Tibial artery (tissue), 4 donors: ENCODE results near the gene PEAR1.

Experiments
- DNase-seq, 2 donors: peaks; one replicate each; pipeline ENCODE4 v3.0.0-alpha.2; 2019
- H3K27ac ChIP-seq, 2 donors: fragments of 200-600 bp; sonication (generic) in 1 of 2; 1 replicate in 1 of 2; 2 replicates in 1 of 2; pipeline ENCODE4 v1.5.1; 2018 to 2019; ENCODE audit warnings: mild to moderate bottlenecking in 1 of 2
- H3K27me3 ChIP-seq, 2 donors: fragments of 200-600 bp; sonication (generic) in 1 of 2; one replicate each; pipeline versions ENCODE4 v1.5.1 to v1.6.0; 2016 to 2019
- H3K36me3 ChIP-seq, 3 donors: fragments of 200-600 bp; sonication (generic) in 2 of 3; one replicate each; pipeline ENCODE4 v1.5.1; 2016 to 2019; ENCODE audit warnings: mild to moderate bottlenecking in 2 of 3
- H3K4me1 ChIP-seq, 4 donors: fragments of 200-600 bp; sonication (generic) in 2 of 4; 1 replicate in 3 of 4; 2 replicates in 1 of 4; pipeline ENCODE4 v1.5.1; 2016 to 2019
- H3K4me3 ChIP-seq, 2 donors: fragments of 200-600 bp; sonication (generic) in 1 of 2; 1 replicate in 1 of 2; 2 replicates in 1 of 2; pipeline ENCODE4 v1.5.1; 2018 to 2019; ENCODE audit warnings: mild to moderate bottlenecking in 2 of 2
- H3K9me3 ChIP-seq, 3 donors: fragments of 200-600 bp; sonication (generic) in 1 of 3; one replicate each; pipeline ENCODE4 v1.5.1; 2016 to 2019
- CTCF ChIP-seq, 2 experiments: fragments of 200-600 bp in 1 of 2; fragments of 450-650 bp in 1 of 2; IDR thresholded peaks; one replicate each; pipeline ENCODE4 v1.5.1; 2017 to 2019; ENCODE audit warnings: antibody characterized with exemption in 2 of 2, mild to moderate bottlenecking in 1 of 2, moderate library complexity in 1 of 2
- intact Hi-C: fragments of 100-400 bp; cut with DNase I; formaldehyde crosslinking; loops from one replicate; pipeline ENCODE4 v1.15.0; 2023; ENCODE audit warnings: low total_unique reads

Gene PEAR1

GRCh38 chr1:156956333-156956732 lies 62.8 kb downstream of the PEAR1 start:
- DNase-seq: no peak
- Histone ChIP-seq H3K9me3 (no peaks in the 10 kb centered on the region), H3K27me3 (no peaks in the 10 kb centered on the region), H3K4me3 (no peak overlapping the region), H3K27ac (no peak overlapping the region), H3K36me3 (peaks cover 68 to 99% (median 81%) of the 10 kb centered on the region in 3 donors), H3K4me1 (no peaks in the 10 kb centered on the region)
- intact Hi-C loops: no loop called here
- no peak for TF ChIP-seq CTCF (IDR thresholded peaks at IDR 0.05)

- no peak for TF ChIP-seq CTCF (IDR thresholded peaks at IDR 0.05)
- no peak for DNase-seq
- intact Hi-C loops: no loop called here
- no peak overlapping the region for H3K27ac ChIP-seq
- no peaks in the 10 kb centered on the region for H3K9me3 ChIP-seq
- no peaks in the 10 kb centered on the region for H3K27me3 ChIP-seq
- H3K4me3 ChIP-seq: no peak overlapping the region
- no peaks in the 10 kb centered on the region for H3K4me1 ChIP-seq
- H3K36me3 ChIP-seq: peaks cover 75 to 99% (median 82%) of the 10 kb centered on the region in 3 donors
Observed at GRCh38 chr1:156957634-156958033, 64.1 kb downstream of the PEAR1 start.

- H3K27me3 ChIP-seq: no peaks in the 10 kb centered on the region
- TF ChIP-seq CTCF (IDR thresholded peaks at IDR 0.05): no peak
- no peak overlapping the region for H3K27ac ChIP-seq
- H3K36me3 ChIP-seq: peaks cover 74 to 99% (median 80%) of the 10 kb centered on the region in 3 donors
- H3K4me3 ChIP-seq: no peak overlapping the region
- intact Hi-C loops: no loop called here
- no peak for DNase-seq
- H3K4me1 ChIP-seq: no peaks in the 10 kb centered on the region
- H3K9me3 ChIP-seq: no peaks in the 10 kb centered on the region
Observed at GRCh38 chr1:156958247-156958714, 64.8 kb downstream of the PEAR1 start.

- DNase-seq: no peak
- no peak overlapping the region for H3K4me3 ChIP-seq
- H3K9me3 ChIP-seq: no peaks in the 10 kb centered on the region
- no peak for TF ChIP-seq CTCF (IDR thresholded peaks at IDR 0.05)
- intact Hi-C loops: no loop called here
- no peaks in the 10 kb centered on the region for H3K27me3 ChIP-seq
- no peak overlapping the region for H3K27ac ChIP-seq
- peaks cover 76 to 100% (median 84%) of the 10 kb centered on the region in 3 donors for H3K36me3 ChIP-seq
- no peaks in the 10 kb centered on the region for H3K4me1 ChIP-seq
Observed at GRCh38 chr1:156959414-156959813, 65.9 kb downstream of the PEAR1 start.

DNA sequence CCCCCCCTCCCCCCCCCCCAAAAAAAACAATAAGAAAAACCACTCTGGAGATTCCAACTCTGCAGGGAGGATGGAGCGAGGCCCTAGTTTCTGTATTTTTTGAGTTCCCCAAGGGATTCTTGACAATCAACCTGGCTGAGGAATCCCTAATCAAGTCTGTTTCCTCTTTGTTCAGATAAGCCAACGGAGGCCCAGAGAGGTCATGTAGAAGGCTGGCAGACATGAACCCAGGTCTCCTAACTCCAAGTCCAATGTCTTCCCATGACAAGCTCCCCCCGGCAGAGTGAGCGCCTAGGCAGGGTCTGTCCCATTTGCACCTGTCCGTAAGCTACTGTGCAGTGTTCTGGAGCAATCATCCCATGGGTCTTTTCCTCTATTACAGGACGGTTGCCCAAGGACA lies 66.4 kb downstream of the PEAR1 start:
- peaks cover 75 to 95% (median 84%) of the 10 kb centered on the region in 3 donors for H3K36me3 ChIP-seq
- H3K27me3 ChIP-seq: no peaks in the 10 kb centered on the region
- no peaks in the 10 kb centered on the region for H3K4me1 ChIP-seq
- no peaks in the 10 kb centered on the region for H3K9me3 ChIP-seq
- no peak for DNase-seq
- intact Hi-C loops: no loop called here
- no peak overlapping the region for H3K4me3 ChIP-seq
- no peak overlapping the region for H3K27ac ChIP-seq
- no peak for TF ChIP-seq CTCF (IDR thresholded peaks at IDR 0.05)

GRCh38 chr1:156961709-156962108 lies 68.2 kb downstream of the PEAR1 start:
- Histone ChIP-seq H3K4me1 (no peaks in the 10 kb centered on the region), H3K36me3 (peaks cover 57 to 95% (median 66%) of the 10 kb centered on the region in 3 donors), H3K27ac (no peak overlapping the region), H3K4me3 (no peak overlapping the region), H3K27me3 (no peaks in the 10 kb centered on the region), H3K9me3 (no peaks in the 10 kb centered on the region)
- intact Hi-C loops: no loop called here
- TF ChIP-seq CTCF (IDR thresholded peaks at IDR 0.05): no peak
- DNase-seq: no peak
